HL-60 (cell line): ENCODE measurements around the gene NSUN6.

ENCODE experiments used
- CTCF ChIP-seq: IDR thresholded peaks from one replicate; pipeline ENCODE4 v1.5.1; 2011; ENCODE audit warnings: low read length, control low read depth, inconsistent platforms; ENCODE audit not compliant: insufficient read depth
- GABPA ChIP-seq: IDR thresholded peaks from 2 replicates; pipeline ENCODE4 v1.6.1; 2012; ENCODE audit warnings: low read depth
- POLR2AphosphoS5 ChIP-seq: IDR thresholded peaks from 2 replicates; pipeline ENCODE4 v1.6.1; 2012; ENCODE audit warnings: low read depth
- REST ChIP-seq: IDR thresholded peaks from 2 replicates; pipeline ENCODE4 v1.6.1; 2012; ENCODE audit warnings: low read depth; ENCODE audit not compliant: insufficient replicate concordance

GRCh38 chr10:18532881-18533535, 118.4 kb downstream of the NSUN6 start:
- no peak for TF ChIP-seq CTCF
- TF ChIP-seq GABPA: no peak
- no peak for TF ChIP-seq POLR2AphosphoS5
- TF ChIP-seq REST: no peak
